ENCODE data around the gene PPP2R5A.

DNA sequence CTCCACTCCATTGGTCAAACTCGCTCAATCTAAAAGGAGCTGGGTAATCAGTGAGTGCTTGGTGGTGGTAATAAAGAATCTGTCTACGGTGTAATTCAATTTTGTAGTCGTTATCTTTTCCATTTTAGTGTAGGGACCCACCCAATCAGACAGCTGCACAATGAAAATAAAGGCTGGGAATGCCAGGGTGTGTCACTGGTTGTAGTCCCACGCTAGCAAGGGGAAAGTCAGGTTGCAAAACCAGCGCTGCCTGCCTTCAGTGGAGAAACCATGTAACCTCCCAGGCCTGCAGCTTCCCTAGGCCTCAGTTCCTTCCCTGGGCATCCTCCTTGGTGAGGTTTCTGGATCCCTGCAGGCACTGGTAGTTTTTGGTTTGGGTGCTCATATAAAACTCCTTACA is 49.4 kb upstream of the PPP2R5A start:
- TF ChIP-seq EZH2 (optimal IDR thresholded peaks at IDR 0.05; ENCODE audit: low read depth, low read length), result no peak
- TF ChIP-seq, protein P1, sequence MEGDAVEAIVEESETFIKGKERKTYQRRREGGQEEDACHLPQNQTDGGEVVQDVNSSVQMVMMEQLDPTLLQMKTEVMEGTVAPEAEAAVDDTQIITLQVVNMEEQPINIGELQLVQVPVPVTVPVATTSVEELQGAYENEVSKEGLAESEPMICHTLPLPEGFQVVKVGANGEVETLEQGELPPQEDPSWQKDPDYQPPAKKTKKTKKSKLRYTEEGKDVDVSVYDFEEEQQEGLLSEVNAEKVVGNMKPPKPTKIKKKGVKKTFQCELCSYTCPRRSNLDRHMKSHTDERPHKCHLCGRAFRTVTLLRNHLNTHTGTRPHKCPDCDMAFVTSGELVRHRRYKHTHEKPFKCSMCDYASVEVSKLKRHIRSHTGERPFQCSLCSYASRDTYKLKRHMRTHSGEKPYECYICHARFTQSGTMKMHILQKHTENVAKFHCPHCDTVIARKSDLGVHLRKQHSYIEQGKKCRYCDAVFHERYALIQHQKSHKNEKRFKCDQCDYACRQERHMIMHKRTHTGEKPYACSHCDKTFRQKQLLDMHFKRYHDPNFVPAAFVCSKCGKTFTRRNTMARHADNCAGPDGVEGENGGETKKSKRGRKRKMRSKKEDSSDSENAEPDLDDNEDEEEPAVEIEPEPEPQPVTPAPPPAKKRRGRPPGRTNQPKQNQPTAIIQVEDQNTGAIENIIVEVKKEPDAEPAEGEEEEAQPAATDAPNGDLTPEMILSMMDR (IDR thresholded peaks at IDR 0.05; ENCODE audit: low read length), result no peak
